HEK293 (cell line): ENCODE data around the gene SRC.

Source experiments
- CTCF ChIA-PET: fragments of 350-600 bp; formaldehyde crosslinking; extraction: SDS; loops from one replicate; lab custom pipeline; 2021; ENCODE audit warnings: antibody characterized with exemption; lab: Yijun Ruan, JAX
- POLR2A ChIA-PET: fragments of 300-600 bp; formaldehyde crosslinking; extraction: SDS; loops from one replicate; lab custom pipeline; 2020; ENCODE audit warnings: antibody characterized with exemption, inconsistent platforms; lab: Yijun Ruan, JAX
- H3K27ac ChIP-seq: fragments of 200-500 bp; sonication (Bioruptor generic); 2 replicates; pipeline ENCODE4 v1.5.1; 2014; ENCODE audit warnings: low read depth, low read length, control low read depth, inconsistent platforms; ENCODE audit errors: extremely low read depth
- H3K36me3 ChIP-seq, 2 experiments: fragments of 200-500 bp in 1 of 2; sonication (Bioruptor generic) in 1 of 2; 1 replicate in 1 of 2; 2 replicates in 1 of 2; pipeline ENCODE4 v1.5.1; 2014 to 2017; ENCODE audit warnings: inconsistent platforms in 2 of 2, low read length in 2 of 2; ENCODE audit not compliant: control insufficient read depth in 2 of 2, insufficient read depth in 1 of 2
- H3K4me1 ChIP-seq: fragments of 200-500 bp; sonication (Bioruptor generic); 2 replicates; pipeline ENCODE4 v1.5.1; 2014; ENCODE audit warnings: mild to moderate bottlenecking, low read length, inconsistent platforms; ENCODE audit not compliant: control insufficient read depth, insufficient read depth
- H3K4me3 ChIP-seq: 2 replicates; pipeline ENCODE4 v1.5.1; 2011; ENCODE audit warnings: low read depth, mild to moderate bottlenecking, control low read depth, low read length, moderate library complexity
- H3K9me3 ChIP-seq: fragments of 200-500 bp; sonication (Bioruptor generic); 2 replicates; pipeline ENCODE4 v1.5.1; 2014; ENCODE audit warnings: low read depth, low read length, inconsistent platforms; ENCODE audit not compliant: control insufficient read depth, insufficient read depth
- BCL11B ChIP-seq: fragments of 450-650 bp; formaldehyde crosslinking; IDR thresholded peaks from 2 replicates; pipeline ENCODE4 v1.5.1; 2016; ENCODE audit warnings: low read depth, missing biosample characterization, missing genetic modification characterization
- GLI2 ChIP-seq: fragments of 450-650 bp; formaldehyde crosslinking; IDR thresholded peaks from 2 replicates; pipeline ENCODE4; 2017; ENCODE audit warnings: missing biosample characterization, missing genetic modification characterization, low read depth, borderline replicate concordance
- SETDB1 ChIP-seq: IDR thresholded peaks from one replicate; pipeline ENCODE4 v1.6.1; 2017; ENCODE audit warnings: mild to moderate bottlenecking, low read length, moderate library complexity, mixed read lengths; ENCODE audit not compliant: insufficient read length
- YY2 ChIP-seq: fragments of 450-650 bp; formaldehyde crosslinking; IDR thresholded peaks from 2 replicates; pipeline ENCODE4 v1.5.1; 2016; ENCODE audit warnings: missing biosample characterization, missing genetic modification characterization
- ZBTB49 ChIP-seq: fragments of 450-650 bp; formaldehyde crosslinking; IDR thresholded peaks from 2 replicates; pipeline ENCODE4 v1.5.1; 2016; ENCODE audit warnings: missing biosample characterization, missing genetic modification characterization, low read depth
- ZNF394 ChIP-seq: fragments of 450-650 bp; formaldehyde crosslinking; IDR thresholded peaks from 2 replicates; pipeline ENCODE4 v1.5.1; 2016; ENCODE audit warnings: missing biosample characterization, missing genetic modification characterization, mild to moderate bottlenecking, moderate library complexity, borderline replicate concordance
- ZNF416 ChIP-seq: fragments of 450-650 bp; formaldehyde crosslinking; IDR thresholded peaks from 2 replicates; pipeline ENCODE4 v1.5.1; 2016; ENCODE audit warnings: missing biosample characterization, missing genetic modification characterization
- ZNF426 ChIP-seq: fragments of 450-650 bp; formaldehyde crosslinking; IDR thresholded peaks from 2 replicates; pipeline ENCODE4 v1.5.1; 2017; ENCODE audit warnings: missing biosample characterization, missing genetic modification characterization, mild to moderate bottlenecking, inconsistent platforms, moderate library complexity
- ZNF600 ChIP-seq: fragments of 450-650 bp; formaldehyde crosslinking; IDR thresholded peaks from 2 replicates; pipeline ENCODE4 v1.5.1; 2016; ENCODE audit warnings: missing biosample characterization, missing genetic modification characterization
- ZNF76 ChIP-seq: fragments of 450-650 bp; formaldehyde crosslinking; IDR thresholded peaks from 2 replicates; pipeline ENCODE4; 2016; ENCODE audit warnings: low read depth, missing biosample characterization, missing genetic modification characterization, borderline replicate concordance
- ZNF791 ChIP-seq: fragments of 450-650 bp; formaldehyde crosslinking; IDR thresholded peaks from 2 replicates; pipeline ENCODE4 v1.5.1; 2016; ENCODE audit warnings: missing biosample characterization, missing genetic modification characterization
- TF ChIP-seq, protein P1 (sequence below): fragments of 450-650 bp; formaldehyde crosslinking; IDR thresholded peaks from 2 replicates; pipeline ENCODE4 v1.5.0; 2017; ENCODE audit warnings: missing biosample characterization, missing genetic modification characterization, borderline replicate concordance

SRC gene

GRCh38 chr20:37308086-37309050, 37.6 kb upstream of the SRC start:
- Histone ChIP-seq H3K4me3 (no peak overlapping the region), H3K36me3 (peaks cover 0 to 54% of the 10 kb centered on the region in 2 experiments; a peak in 2 of 3 replicates), H3K4me1 (peaks cover 4% of the 10 kb centered on the region; the same call in 1 of the 2 replicates), H3K9me3 (no peaks in the 10 kb centered on the region), H3K27ac (no peak overlapping the region)
- TF ChIP-seq ZNF416 (tag by site-specific recombination) (no peak), SETDB1 (no peak), BCL11B (tag by site-specific recombination) (no peak), ZNF76 (tag by site-specific recombination) (no peak), ZNF426 (tag by site-specific recombination) (no peak), ZBTB49 (tag by site-specific recombination) (no peak), ZNF600 (no peak)
- CTCF ChIA-PET, result interaction anchor here (0.6 kb wide), 1 partner anchor 41 kb away, joined by 3 read pairs; no protein-coding TSS in a partner anchor
- POLR2A ChIA-PET, result no interaction called here

- no peak overlapping the region for H3K27ac ChIP-seq
- POLR2A ChIA-PET, result no interaction called here
- H3K9me3 ChIP-seq, result no peaks in the 10 kb centered on the region
- peaks cover 0 to 48% of the 10 kb centered on the region in 2 experiments; a peak in 2 of 3 replicates for H3K36me3 ChIP-seq
- H3K4me3 ChIP-seq, result no peak overlapping the region
- no peak for TF ChIP-seq GLI2
- TF ChIP-seq, all 188 proteins: peak for 0
- peaks cover 4% of the 10 kb centered on the region; the same call in 1 of the 2 replicates for H3K4me1 ChIP-seq
- CTCF ChIA-PET, result no interaction called here
Measured at GRCh38 chr20:37309290-37309689, 36.6 kb upstream of the SRC start.

DNA sequence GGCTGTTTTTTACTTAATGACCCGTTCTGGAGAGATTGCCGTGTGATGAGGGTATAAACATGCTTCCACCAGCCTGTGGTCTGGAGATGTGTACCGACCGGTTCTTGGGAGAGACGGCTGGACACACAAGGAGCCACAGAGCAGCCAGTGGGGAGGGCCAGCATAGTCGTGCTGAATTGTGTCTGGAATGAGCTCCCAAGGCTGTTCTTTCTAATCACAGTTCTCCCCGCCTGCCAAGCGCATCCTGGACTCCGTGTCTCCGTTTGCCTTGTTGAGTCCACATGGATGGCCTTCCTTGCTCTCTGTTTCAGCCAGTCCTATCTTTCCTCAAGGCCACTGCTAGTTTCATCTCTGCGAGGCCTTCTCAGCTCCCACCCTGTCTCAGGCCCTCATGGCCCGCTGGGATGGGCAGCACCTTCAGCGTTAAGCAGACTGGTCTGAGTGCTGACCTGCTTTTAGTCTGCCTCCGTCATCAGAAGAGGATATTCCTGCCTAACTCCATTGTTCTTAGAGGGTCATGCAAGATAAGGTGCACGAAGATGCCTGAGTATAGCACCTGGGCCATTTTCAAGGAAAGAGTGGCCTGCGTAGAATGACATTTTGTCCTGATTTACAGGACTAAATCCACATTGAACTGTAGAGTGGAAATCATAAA, 35.9 kb upstream of the SRC start:
- peaks cover 4% of the 10 kb centered on the region; the same call in 1 of the 2 replicates for H3K4me1 ChIP-seq
- H3K27ac ChIP-seq, result no peak overlapping the region
- no peak overlapping the region for H3K4me3 ChIP-seq
- peaks cover 0 to 41% of the 10 kb centered on the region in 2 experiments; a peak in 2 of 3 replicates for H3K36me3 ChIP-seq
- no peaks in the 10 kb centered on the region for H3K9me3 ChIP-seq
- POLR2A ChIA-PET, result interaction anchor here (0.5 kb wide), 1 partner anchor 15 kb away, joined by 6 read pairs; no protein-coding TSS in a partner anchor
- TF ChIP-seq YY2, result no peak
- TF ChIP-seq ZNF791 (tag by site-specific recombination), result no peak
- TF ChIP-seq ZNF394 (tag by site-specific recombination), result no peak
- TF ChIP-seq, protein P1, sequence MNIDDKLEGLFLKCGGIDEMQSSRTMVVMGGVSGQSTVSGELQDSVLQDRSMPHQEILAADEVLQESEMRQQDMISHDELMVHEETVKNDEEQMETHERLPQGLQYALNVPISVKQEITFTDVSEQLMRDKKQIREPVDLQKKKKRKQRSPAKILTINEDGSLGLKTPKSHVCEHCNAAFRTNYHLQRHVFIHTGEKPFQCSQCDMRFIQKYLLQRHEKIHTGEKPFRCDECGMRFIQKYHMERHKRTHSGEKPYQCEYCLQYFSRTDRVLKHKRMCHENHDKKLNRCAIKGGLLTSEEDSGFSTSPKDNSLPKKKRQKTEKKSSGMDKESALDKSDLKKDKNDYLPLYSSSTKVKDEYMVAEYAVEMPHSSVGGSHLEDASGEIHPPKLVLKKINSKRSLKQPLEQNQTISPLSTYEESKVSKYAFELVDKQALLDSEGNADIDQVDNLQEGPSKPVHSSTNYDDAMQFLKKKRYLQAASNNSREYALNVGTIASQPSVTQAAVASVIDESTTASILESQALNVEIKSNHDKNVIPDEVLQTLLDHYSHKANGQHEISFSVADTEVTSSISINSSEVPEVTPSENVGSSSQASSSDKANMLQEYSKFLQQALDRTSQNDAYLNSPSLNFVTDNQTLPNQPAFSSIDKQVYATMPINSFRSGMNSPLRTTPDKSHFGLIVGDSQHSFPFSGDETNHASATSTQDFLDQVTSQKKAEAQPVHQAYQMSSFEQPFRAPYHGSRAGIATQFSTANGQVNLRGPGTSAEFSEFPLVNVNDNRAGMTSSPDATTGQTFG, result no peak
- CTCF ChIA-PET, result no interaction called here
